HG03095 (cell line): ENCODE measurements around the gene SEC22C.

ENCODE experiments used
- ATAC-seq: cut with Tn5 transposase; IDR thresholded peaks from one replicate; pipeline ENCODE4 v1.9.1; 2021; ENCODE audit warnings: moderate library complexity; ENCODE audit not compliant: unreplicated experiment

Gene SEC22C

GRCh38 chr3:42539871-42540714, 41.7 kb downstream of the SEC22C start:
- peak; percentile 67 for ATAC-seq

DNA sequence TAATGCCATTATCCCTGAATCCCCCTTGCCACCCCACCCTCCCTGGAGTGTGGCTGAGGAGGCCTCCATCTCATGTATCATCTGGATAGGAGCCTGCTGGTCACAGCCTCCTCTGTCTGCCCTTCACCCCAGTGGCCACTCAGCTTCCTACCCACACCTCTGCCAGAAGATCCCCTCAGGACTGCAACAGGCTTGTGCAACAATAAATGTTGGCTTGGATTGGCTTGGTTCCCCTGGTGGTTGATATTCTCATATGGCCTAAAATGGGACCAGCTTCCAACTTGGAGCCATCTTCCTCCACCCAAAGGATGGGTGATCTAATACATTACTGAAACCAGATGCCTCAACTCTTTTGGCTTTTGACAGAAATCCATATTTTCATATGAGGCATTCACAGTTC, 44.4 kb downstream of the SEC22C start:
- ATAC-seq = no peak

GRCh38 chr3:42535981-42536784, 45.6 kb downstream of the SEC22C start:
- no peak for ATAC-seq

DNA sequence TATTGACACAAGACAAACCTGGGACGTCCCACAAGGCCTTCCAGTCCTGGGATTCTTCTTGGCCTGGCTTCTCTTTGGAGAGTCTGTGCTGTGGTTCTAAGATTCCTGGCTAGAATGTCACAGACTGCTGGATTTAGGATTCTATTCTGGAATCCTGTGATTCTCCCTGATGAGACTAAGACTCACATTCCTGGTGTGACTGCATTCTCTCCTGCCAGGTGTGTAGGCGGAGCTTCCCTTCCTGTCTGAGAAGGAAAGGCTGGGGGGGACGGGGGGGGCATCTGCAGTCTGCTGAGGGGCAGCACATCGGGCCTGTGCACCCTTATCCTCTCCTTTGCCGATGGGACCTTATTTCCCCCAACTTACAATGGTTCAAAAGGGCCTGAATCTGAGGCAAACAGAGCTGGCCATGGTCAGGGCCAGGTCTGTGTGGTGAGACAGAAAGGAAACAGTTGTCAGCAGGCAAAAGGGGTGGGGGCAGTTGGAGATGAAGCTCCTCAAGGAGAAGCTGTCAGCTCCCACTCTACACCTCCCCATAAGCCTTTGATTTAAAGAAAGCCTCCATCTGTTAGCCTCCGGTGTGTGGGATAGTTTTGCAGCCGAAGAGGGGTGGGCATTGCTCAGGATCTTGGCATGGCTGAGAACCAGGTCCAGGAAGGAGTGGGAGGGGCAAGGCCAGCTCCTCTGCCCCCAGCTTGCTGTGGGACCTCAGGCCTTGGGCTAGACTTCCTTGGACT, 48.4 kb downstream of the SEC22C start:
- ATAC-seq = no peak

DNA sequence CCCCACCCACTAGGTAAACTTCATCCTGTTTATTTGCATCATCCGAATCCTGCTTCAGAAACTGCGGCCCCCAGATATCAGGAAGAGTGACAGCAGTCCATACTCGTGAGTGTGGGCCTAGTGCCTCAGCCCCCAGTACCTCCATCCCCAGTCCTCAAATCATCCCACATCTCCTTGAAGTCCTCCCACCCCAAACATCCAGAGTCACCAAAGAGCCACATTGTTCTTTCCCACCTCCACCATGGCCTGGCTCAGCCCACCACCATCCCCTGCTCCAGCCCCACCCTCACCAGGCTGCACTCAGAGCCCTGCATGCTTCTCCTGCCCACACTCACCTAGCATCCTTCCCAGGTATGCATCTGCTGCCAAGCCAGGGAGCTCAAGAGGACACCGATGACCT, 49.5 kb downstream of the SEC22C start:
- no peak for ATAC-seq

DNA sequence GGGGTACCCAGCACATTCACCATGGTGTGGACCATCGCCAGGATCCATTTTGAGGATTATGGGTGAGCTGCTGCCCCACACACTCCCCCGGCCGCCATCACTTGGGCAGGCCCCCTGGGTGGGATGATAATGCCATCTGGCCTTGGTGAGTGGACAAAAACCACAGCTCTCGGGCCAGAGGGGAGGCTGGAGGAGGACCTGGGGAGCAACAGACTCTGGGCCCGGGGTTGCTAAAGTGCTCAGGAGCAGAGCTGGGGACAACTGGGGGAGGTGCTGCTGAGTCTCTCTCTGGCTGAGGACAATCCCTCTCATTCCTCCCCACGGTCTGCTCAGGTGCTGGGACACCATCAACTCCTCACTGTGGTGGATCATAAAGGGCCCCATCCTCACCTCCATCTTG, 50.3 kb downstream of the SEC22C start:
- ATAC-seq = no peak

- no peak for ATAC-seq
These were observed 51.7 kb downstream of the SEC22C start for GRCh38 chr3:42530073-42530472.

DNA sequence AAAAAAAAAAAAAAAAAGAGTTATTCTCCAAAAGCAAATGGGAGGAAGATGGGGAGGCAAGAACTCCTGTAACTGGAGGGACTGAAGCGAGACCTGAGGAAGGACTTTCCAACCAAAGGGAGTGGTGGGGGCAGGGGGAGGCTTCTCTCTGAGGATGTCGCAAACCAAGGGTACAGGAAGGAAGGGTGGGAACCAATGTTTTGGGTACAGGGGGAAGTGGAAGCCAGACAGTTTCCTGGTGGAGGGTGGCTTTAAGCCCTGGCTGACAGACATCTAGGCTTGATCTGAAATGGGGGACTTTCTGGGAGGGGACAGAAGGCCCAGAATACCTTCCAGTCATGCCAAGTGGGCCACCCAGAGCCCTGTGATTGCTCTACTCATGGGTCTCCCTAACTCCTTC, 52.3 kb downstream of the SEC22C start:
- no peak for ATAC-seq

DNA sequence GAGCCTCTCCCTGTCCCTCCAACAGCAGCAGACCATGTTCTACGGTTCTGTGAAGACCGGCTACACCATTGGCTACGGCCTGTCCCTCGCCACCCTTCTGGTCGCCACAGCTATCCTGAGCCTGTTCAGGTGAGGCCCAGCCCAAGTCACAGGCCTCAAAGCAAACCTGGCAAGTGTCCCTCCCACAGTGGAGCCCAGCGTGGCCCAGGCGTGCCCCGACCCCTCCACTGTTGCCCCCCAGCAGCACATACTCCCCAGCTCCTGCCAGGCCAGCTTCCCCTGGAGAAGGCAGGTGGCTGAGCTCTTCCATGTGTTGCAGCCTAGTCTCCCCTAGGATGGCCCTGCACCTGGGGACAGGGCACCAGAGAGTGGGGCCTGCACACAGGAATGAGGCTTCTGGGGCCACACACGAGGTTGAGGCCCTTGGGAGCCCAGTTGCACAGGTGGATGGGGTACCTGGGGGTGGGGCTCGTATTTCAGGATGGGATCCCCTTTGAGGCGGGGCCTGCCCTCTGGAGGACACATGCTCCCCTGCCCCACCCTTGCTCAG, 54.3 kb downstream of the SEC22C start:
- no peak for ATAC-seq

DNA sequence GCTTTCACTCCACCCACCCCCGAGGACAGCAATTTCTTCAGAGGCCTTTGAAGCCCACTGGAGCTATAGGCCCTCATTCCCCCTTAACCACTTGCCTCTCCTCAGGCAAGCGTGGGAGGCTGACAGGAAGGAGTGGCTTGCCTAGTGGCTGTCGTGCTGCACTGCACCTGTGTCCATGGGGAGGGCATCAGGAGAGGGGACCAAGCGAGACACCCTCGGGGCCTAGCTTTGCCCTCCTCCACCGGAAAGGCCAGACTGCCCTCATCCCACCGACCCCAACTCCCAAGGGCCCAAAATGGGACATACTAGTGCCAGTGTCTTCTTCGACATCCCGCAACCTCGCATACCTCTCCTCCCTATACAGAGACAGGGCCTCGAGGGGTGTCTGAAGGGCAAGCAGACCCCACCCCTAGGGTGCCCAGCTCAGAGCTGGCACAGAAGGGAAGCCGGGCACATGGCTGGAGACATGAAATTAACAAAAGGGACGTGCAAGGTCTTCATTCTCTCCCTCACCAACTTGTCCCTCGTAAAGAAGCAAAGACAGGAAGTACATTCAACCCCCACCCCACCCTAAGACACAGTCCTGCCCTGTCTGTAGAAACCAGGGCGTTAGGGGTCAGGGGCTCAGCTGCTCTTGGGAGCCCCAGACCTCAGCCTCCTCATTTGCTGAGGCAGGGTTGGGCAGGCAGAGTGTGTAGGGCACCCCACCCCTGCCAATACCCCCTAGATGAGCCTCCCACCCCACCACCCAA, 55.0 kb downstream of the SEC22C start:
- no peak for ATAC-seq

- ATAC-seq = no peak
These were observed 55.9 kb downstream of the SEC22C start for GRCh38 chr3:42525736-42526345.

GRCh38 chr3:42525212-42525611, 56.6 kb downstream of the SEC22C start:
- ATAC-seq = no peak

GRCh38 chr3:42524751-42525150, 57.0 kb downstream of the SEC22C start:
- no peak for ATAC-seq

GRCh38 chr3:42520906-42521305, 60.9 kb downstream of the SEC22C start:
- no peak for ATAC-seq

GRCh38 chr3:42520336-42520735, 61.4 kb downstream of the SEC22C start:
- no peak for ATAC-seq

DNA sequence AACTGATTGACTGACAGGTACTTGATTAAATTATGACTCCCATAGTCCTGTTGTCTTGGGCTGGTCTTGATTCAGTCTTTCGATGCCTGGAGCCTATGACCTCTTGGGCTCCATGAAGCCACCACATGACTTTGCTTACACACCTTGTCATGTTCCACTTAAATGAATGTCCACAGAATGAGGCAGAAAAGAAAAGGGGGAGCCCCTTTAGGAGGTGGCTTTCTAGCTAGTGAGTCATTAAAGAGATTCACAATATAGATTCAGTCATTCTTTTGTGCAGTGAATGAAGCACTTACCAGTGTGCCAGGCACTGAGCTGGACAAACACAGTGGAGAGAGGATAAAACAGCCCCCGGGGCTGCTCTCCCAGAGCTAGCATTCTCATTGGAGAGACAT, 62.2 kb downstream of the SEC22C start:
- no peak for ATAC-seq

DNA sequence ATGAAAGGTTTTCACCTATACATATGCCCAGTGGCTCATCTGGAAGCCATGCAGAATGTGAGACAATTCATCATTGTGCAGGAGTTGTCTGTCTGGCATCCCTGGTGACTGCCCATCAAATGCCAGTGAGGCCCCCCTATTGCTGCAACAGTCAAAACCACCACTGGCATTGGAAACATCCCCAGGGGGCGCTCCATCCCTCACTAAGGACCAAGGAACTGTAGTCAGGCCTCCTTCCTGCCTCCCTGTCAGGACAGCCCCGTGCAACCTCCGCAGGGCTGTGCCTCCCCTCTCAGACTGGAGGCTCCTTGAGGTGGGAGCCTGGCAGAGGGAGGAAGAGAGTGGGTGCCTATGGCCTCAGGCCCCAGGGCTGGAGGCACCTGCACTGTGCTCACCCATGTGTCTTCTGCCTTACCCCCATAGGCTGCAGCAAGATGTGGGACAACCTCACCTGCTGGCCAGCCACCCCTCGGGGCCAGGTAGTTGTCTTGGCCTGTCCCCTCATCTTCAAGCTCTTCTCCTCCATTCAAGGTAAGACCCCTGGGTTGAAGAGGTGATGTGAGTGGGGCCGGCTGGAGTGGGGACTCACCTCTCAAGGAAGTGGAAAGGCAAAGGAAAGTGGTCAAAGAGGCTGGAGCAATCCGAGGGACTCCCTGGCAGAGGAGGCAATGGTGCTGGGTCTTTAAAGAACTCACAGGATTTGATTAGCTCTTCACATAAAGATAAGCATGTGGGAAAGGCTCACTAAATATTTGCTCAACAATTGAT, 62.8 kb downstream of the SEC22C start:
- no peak for ATAC-seq

GRCh38 chr3:42517117-42517516, 64.7 kb downstream of the SEC22C start:
- no peak for ATAC-seq

DNA sequence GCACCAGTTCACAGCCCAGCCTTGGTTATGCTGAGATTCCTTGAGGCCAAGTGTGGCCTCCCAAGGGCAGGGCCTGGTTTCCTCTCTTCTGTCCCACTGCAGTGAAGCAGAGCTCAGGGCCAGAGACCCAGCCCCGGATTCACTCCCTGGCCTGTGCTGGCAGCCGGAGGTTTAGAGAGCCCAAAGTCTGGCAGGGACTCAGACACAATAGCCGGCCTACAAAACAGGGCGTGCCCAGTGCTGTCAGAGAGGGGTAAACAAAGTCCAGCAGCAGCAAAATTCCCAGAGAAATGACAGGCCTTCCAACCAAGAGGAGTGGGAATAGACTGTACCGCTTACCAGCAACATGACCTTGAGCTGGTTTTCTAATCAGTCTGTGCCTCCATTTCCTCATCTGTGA, 65.3 kb downstream of the SEC22C start:
- ATAC-seq = no peak
